Mesothelial cell of epicardium (in vitro differentiated cells): ENCODE results near the gene SRRM5. TPM values are rescaled to one million over a fixed set of nuclear protein-coding genes. Genes with fewer than 3 reads are reported as not detected.

Experiments used
- DNase-seq, 2 experiments: peaks; one replicate each; pipeline ENCODE4 v3.0.0; 2021; ENCODE audit warnings: low spot score in 2 of 2; ENCODE audit not compliant: unreplicated experiment in 2 of 2
- H3K27ac Mint-ChIP-seq: 2 replicates; pipeline ENCODE4 v1.8.0; 2021; ENCODE audit warnings: mixed read lengths
- H3K27me3 Mint-ChIP-seq: 2 replicates; pipeline ENCODE4 v1.8.0; 2021; ENCODE audit warnings: low read depth, mixed read lengths
- H3K36me3 Mint-ChIP-seq: 2 replicates; pipeline ENCODE4 v1.8.0; 2021; ENCODE audit warnings: mixed read lengths
- H3K4me1 Mint-ChIP-seq: 2 replicates; pipeline ENCODE4 v1.8.0; 2021; ENCODE audit warnings: mixed read lengths
- H3K4me3 Mint-ChIP-seq: 2 replicates; pipeline ENCODE4 v1.8.0; 2021; ENCODE audit warnings: mild to moderate bottlenecking, moderate library complexity, mixed read lengths
- H3K9me3 Mint-ChIP-seq: 2 replicates; pipeline ENCODE4 v1.8.0; 2021; ENCODE audit warnings: mixed read lengths
- total RNA-seq: library from RNA; stranded (reverse); gene quantifications from 3 replicates; pipeline ENCODE4 v1.2.1, GENCODE V29; 2021
- TF ChIP-seq, protein P1 (sequence below): fragments of 200-600 bp; sonication (generic); IDR thresholded peaks from one replicate; pipeline ENCODE4 v1.5.0; 2021; ENCODE audit warnings: antibody characterized with exemption; ENCODE audit not compliant: unreplicated experiment

The SRRM5 gene
- total RNA-seq, 1 donor from 2014 or later, result 0.36 TPM

GRCh38 chr19:43575955-43576878, 35.7 kb upstream of the SRRM5 start:
- Mint-ChIP-seq H3K4me3 (peak overlapping the region; percentile 98), H3K4me1 (peaks cover 28% of the 10 kb centered on the region), H3K27ac (peak overlapping the region; percentile 41), H3K9me3 (no peaks in the 10 kb centered on the region), H3K27me3 (no peaks in the 10 kb centered on the region), H3K36me3 (peaks cover 6% of the 10 kb centered on the region)
- no peak for DNase-seq
- TF ChIP-seq, protein P1, sequence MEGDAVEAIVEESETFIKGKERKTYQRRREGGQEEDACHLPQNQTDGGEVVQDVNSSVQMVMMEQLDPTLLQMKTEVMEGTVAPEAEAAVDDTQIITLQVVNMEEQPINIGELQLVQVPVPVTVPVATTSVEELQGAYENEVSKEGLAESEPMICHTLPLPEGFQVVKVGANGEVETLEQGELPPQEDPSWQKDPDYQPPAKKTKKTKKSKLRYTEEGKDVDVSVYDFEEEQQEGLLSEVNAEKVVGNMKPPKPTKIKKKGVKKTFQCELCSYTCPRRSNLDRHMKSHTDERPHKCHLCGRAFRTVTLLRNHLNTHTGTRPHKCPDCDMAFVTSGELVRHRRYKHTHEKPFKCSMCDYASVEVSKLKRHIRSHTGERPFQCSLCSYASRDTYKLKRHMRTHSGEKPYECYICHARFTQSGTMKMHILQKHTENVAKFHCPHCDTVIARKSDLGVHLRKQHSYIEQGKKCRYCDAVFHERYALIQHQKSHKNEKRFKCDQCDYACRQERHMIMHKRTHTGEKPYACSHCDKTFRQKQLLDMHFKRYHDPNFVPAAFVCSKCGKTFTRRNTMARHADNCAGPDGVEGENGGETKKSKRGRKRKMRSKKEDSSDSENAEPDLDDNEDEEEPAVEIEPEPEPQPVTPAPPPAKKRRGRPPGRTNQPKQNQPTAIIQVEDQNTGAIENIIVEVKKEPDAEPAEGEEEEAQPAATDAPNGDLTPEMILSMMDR, result no peak

GRCh38 chr19:43578787-43579186, 33.1 kb upstream of the SRRM5 start:
- Mint-ChIP-seq H3K9me3 (no peaks in the 10 kb centered on the region), H3K4me1 (peaks cover 39% of the 10 kb centered on the region), H3K4me3 (peak overlapping the region; percentile 90), H3K36me3 (no peaks in the 10 kb centered on the region), H3K27me3 (no peaks in the 10 kb centered on the region), H3K27ac (no peak overlapping the region)
- TF ChIP-seq, protein P1, result no peak
- DNase-seq, result no peak

- H3K36me3 Mint-ChIP-seq, result peaks cover 17% of the 10 kb centered on the region
- no peaks in the 10 kb centered on the region for H3K27me3 Mint-ChIP-seq
- H3K4me3 Mint-ChIP-seq, result peak overlapping the region; percentile 90
- H3K9me3 Mint-ChIP-seq, result no peaks in the 10 kb centered on the region
- no peak for DNase-seq
- H3K27ac Mint-ChIP-seq, result peak overlapping the region; percentile 58
- TF ChIP-seq, protein P1, result no peak
- H3K4me1 Mint-ChIP-seq, result peaks cover 27% of the 10 kb centered on the region
Observed at GRCh38 chr19:43581467-43581866, 30.4 kb upstream of the SRRM5 start.

GRCh38 chr19:43582495-43582894, 29.4 kb upstream of the SRRM5 start:
- H3K27me3 Mint-ChIP-seq, result no peaks in the 10 kb centered on the region

DNA sequence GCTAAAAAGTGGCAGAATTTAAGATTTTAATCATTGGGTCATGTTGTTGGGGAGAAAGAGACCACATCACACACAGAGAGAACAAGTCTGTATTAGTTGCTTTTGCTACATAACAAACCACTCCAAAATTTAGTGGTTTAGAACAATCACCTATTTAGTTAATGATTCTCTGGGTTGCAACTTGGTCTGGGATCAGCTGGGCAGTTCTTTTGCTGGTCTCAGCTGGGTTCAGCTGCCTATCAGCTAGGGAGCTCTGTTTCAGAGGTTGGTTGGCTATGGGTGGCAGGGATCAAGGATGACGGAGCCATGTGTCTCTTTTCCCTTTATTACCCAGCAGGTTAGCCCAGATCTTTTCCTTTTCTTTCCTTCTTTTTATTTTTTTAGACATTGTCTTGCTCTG, 27.4 kb upstream of the SRRM5 start:
- Mint-ChIP-seq H3K4me1 (peaks cover 23% of the 10 kb centered on the region), H3K9me3 (no peaks in the 10 kb centered on the region), H3K36me3 (peaks cover 20% of the 10 kb centered on the region), H3K27me3 (no peaks in the 10 kb centered on the region), H3K4me3 (no peak overlapping the region), H3K27ac (no peak overlapping the region)
- no peak for DNase-seq
- TF ChIP-seq, protein P1, result no peak

More at GRCh38 chr19:43582495-43582894, 29.4 kb upstream of the SRRM5 start:
- no peaks in the 10 kb centered on the region for H3K9me3 Mint-ChIP-seq
- DNase-seq, result no peak
- H3K4me1 Mint-ChIP-seq, result peaks cover 27% of the 10 kb centered on the region
- TF ChIP-seq, protein P1, result no peak
- H3K27ac Mint-ChIP-seq, result no peak overlapping the region
- no peak overlapping the region for H3K4me3 Mint-ChIP-seq
- H3K36me3 Mint-ChIP-seq, result peaks cover 20% of the 10 kb centered on the region
